Common myeloid progenitor, CD34-positive (primary cell): ENCODE results near the gene SOX5.
"Not testable (repeated sequence)": the region's sequence is repeated elsewhere in the genome, so short reads cannot be mapped to it uniquely, and the experiment has no call there.

Source experiments
- CTCF ChIA-PET: fragments of 350-600 bp; sonication (Branson Sonifier 250); formaldehyde crosslinking; loops from one replicate; lab custom pipeline; 2021; ENCODE audit warnings: antibody characterized with exemption; lab: Charles Lee
- POLR2A ChIA-PET: fragments of 350-600 bp; sonication (Branson Sonifier 250); formaldehyde crosslinking; loops from one replicate; lab custom pipeline; 2021; ENCODE audit warnings: antibody characterized with exemption; lab: Charles Lee
- DNase-seq, 3 donors: peaks; one replicate each; pipeline versions ENCODE4 v3.0.0 to v3.0.0-alpha.2; 2013
- H3K27ac ChIP-seq, 2 experiments: 1 replicate in 1 of 2; 2 replicates in 1 of 2; pipeline ENCODE4 v1.7.0; 2013; ENCODE audit warnings: inconsistent platforms in 2 of 2, low read length in 2 of 2, mild to moderate bottlenecking in 2 of 2, low read depth in 1 of 2, moderate library complexity in 1 of 2; ENCODE audit not compliant: severe bottlenecking in 2 of 2, insufficient read depth in 1 of 2, poor library complexity in 1 of 2
- H3K27me3 ChIP-seq, 5 experiments: replicated peaks in 2 of 5; 1 replicate in 3 of 5; 2 replicates in 2 of 5; pipeline versions ENCODE4 v1.6.1 to v1.7.0; 2013; ENCODE audit warnings: low read length in 4 of 5, mild to moderate bottlenecking in 2 of 5, moderate library complexity in 2 of 5, inconsistent platforms in 1 of 5; ENCODE audit not compliant: insufficient read depth in 5 of 5, control insufficient read depth in 4 of 5
- H3K36me3 ChIP-seq, 4 experiments: 1 replicate in 2 of 4; 2 replicates in 2 of 4; pipeline versions ENCODE4 v1.6.1 to v1.7.0; 2013; ENCODE audit warnings: low read length in 3 of 4, control low read depth in 1 of 4, mild to moderate bottlenecking in 1 of 4; ENCODE audit not compliant: control insufficient read depth in 4 of 4, insufficient read depth in 4 of 4
- H3K4me1 ChIP-seq, 4 experiments: 1 replicate in 3 of 4; 2 replicates in 1 of 4; pipeline versions ENCODE4 v1.6.1 to v1.7.1; 2013; ENCODE audit warnings: low read length in 3 of 4, mild to moderate bottlenecking in 3 of 4, control low read depth in 1 of 4, inconsistent platforms in 1 of 4, moderate library complexity in 1 of 4; ENCODE audit not compliant: control insufficient read depth in 4 of 4, insufficient read depth in 4 of 4; ENCODE audit errors: control extremely low read depth in 1 of 4
- H3K4me3 ChIP-seq, 7 experiments: 1 replicate in 4 of 7; 2 replicates in 3 of 7; pipeline versions ENCODE4 v1.5.1 to v1.7.0; 2013; ENCODE audit warnings: mild to moderate bottlenecking in 7 of 7, low read length in 6 of 7, moderate library complexity in 6 of 7, inconsistent platforms in 2 of 7, low read depth in 2 of 7, control low read depth in 1 of 7; ENCODE audit not compliant: insufficient read depth in 4 of 7, control insufficient read depth in 1 of 7; ENCODE audit errors: extremely low read depth in 1 of 7
- H3K9me3 ChIP-seq, 5 experiments: 1 replicate in 4 of 5; 2 replicates in 1 of 5; pipeline versions ENCODE4 v1.6.1 to v1.7.1; 2013; ENCODE audit warnings: low read length in 4 of 5, mild to moderate bottlenecking in 2 of 5, inconsistent platforms in 1 of 5, low read depth in 1 of 5, moderate library complexity in 1 of 5; ENCODE audit not compliant: control insufficient read depth in 4 of 5, insufficient read depth in 2 of 5; ENCODE audit errors: control extremely low read depth in 1 of 5
- WGBS: methylation state at CpG from one replicate; pipeline ENCODE4 v1.1.5; 2013; ENCODE audit not compliant: insufficient coverage; 5-methylcytosine and 5-hydroxymethylcytosine counted together

Gene SOX5

GRCh38 chr12:23491029-23491428 is 458.4 kb downstream of the SOX5 start:
- POLR2A ChIA-PET, H3K27me3 ChIP-seq, H3K27ac ChIP-seq, DNase-seq, H3K9me3 ChIP-seq, CTCF ChIA-PET, H3K36me3 ChIP-seq, H3K4me1 ChIP-seq, H3K4me3 ChIP-seq: not testable (repeated sequence)
- 100% methylated on average over 1 of the region's 3 CpGs for WGBS

GRCh38 chr12:23488130-23488529 is 461.3 kb downstream of the SOX5 start:
- Histone ChIP-seq H3K4me3 (no peak overlapping the region), H3K27ac (no peak overlapping the region), H3K27me3 (no peaks in the 10 kb centered on the region), H3K36me3 (no peaks in the 10 kb centered on the region), H3K9me3 (no peaks in the 10 kb centered on the region), H3K4me1 (no peaks in the 10 kb centered on the region)
- no CpG with 5 or more reads among the region's 2 CpGs for WGBS
- no peak for DNase-seq
- ChIA-PET POLR2A (no interaction called here), CTCF (no interaction called here)

DNA sequence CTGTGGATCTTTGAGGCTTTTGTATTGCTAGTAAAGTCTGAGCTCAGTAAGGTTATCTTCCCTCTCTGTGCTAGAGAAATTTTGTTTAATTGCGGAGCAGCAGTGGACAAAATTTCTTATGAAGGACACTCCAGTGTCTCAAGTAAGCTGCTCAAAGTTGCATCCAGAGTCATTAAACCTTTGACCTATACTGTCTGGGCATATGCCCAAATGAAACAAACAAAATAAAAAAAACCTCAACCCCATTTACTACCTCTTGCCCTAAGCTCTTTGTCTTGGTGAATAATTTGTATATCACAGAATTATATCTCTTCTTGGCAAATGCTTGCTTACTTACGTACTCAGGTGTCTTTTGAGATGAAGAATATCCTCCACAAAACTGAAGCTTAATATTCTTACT is 465.2 kb downstream of the SOX5 start:
- no CpG with 5 or more reads among the region's 2 CpGs for WGBS

DNA sequence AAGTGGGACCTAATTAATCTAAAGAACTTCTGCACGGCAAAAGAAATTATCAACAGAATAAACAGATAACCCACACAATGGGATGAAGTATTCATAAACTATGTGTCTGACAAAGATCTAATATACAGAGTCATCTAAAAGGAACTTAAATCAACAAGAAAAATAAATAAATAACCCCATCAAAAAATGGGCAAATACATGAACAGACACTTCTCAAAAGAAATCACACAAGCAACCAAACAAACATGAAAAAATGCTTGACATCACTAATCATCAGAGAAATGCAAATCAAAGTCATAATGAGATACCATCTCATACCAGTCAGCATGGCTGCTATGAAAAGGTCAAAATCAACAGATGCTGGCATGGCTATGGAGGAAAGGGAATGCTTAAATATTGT is 466.9 kb downstream of the SOX5 start:
- no peak overlapping the region for H3K27ac ChIP-seq
- no peaks in the 10 kb centered on the region for H3K36me3 ChIP-seq
- no peaks in the 10 kb centered on the region for H3K4me1 ChIP-seq
- H3K27me3 ChIP-seq, result no peaks in the 10 kb centered on the region
- peaks cover 0 to 2% (median 0%) of the 10 kb centered on the region in 5 experiments for H3K9me3 ChIP-seq
- no peak for DNase-seq
- H3K4me3 ChIP-seq, result no peak overlapping the region
- no CpG with 5 or more reads among the region's 1 CpG for WGBS
- CTCF ChIA-PET, result no interaction called here
- POLR2A ChIA-PET, result no interaction called here

More for the DNA sequence above, 465.2 kb downstream of the SOX5 start:
- Histone ChIP-seq H3K4me1 (no peaks in the 10 kb centered on the region), H3K27me3 (no peaks in the 10 kb centered on the region), H3K4me3 (no peak overlapping the region), H3K9me3 (peaks cover 0 to 2% (median 0%) of the 10 kb centered on the region in 5 experiments), H3K36me3 (no peaks in the 10 kb centered on the region), H3K27ac (no peak overlapping the region)
- ChIA-PET POLR2A (no interaction called here), CTCF (no interaction called here)
- DNase-seq, result no peak
